Measurements from ENCODE around the gene TMIE.

GRCh38 chr3:46742992-46743585, 41.9 kb downstream of the TMIE start:
- TF ChIP-seq CTCF (IDR thresholded peaks at IDR 0.05): no peak
- no peak for TF ChIP-seq POLR2A (IDR thresholded peaks at IDR 0.05)

Data from uterus (tissue), 2 donors.